ENCODE data around the gene HKDC1. TPM values are rescaled to one million over a fixed set of nuclear protein-coding genes. Genes with fewer than 3 reads are reported as not detected.
A peak's percentile ranks its signal among the peaks of the same experiment; 100 is the strongest.

The HKDC1 gene
- total and polyA plus RNA-seq, 4 experiments from 2014 or later = 3.5 to 8.1 (median 4.5) TPM

DNA sequence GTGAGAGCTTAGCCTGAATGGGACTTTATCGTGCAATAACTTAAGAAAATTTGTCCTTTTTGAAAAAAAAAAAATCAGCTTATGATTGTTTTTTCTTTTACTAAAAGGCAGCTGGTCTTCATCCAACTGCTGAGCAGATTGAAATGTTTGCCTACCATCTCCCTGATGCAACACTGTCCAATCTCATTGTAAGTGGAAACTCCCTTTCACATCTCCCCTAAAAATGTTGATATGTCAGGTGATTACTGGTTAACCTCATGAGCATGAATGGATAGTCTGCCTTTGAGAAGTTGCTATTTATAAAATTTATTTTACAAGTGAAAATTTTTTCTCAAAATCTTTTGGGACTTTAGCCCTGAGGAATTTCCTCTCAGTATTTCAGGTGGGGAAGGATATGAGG, 17.8 kb upstream of the HKDC1 start:
- peaks cover 5 to 41% (median 17%) of the 10 kb centered on the region in 4 donors for H3K4me1 Mint-ChIP-seq
- POLR2A ChIA-PET (ENCODE audit: partially characterized antibody) = interaction anchor here (1.0 kb wide), 1 partner anchor 22 kb away, joined by 4 read pairs; the partner anchor contains the start of gene SUPV3L1
- intact Hi-C loops (cut with micrococcal nuclease) = no loop called here

DNA sequence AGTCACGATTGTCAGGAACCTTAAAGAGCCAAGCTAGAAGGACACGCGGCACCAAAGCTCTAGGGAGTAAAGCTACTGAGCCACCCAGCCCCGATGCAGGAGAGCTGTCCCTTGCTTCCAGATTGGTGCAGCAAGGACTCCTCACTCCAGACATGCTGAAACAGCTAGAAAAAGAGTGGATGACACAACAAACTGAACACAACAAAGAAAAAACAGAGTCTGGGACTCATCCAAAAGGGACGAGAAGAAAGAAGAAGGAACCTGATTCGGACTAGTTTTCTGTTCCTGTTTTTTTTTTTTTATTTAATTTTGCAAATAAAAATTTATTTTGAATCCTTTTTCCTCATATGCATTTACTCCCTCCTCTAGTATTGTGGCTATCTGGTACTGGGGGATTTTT, 11.4 kb upstream of the HKDC1 start:
- Mint-ChIP-seq H3K36me3 (peaks cover 30 to 39% of the 10 kb centered on the region in 2 donors), H3K27ac (peak overlapping the region in 1 of 7 donors; percentile 3), H3K4me3 (no peak overlapping the region), H3K27me3 (no peaks in the 10 kb centered on the region), H3K9me3 (no peaks in the 10 kb centered on the region), H3K4me1 (peaks cover 5 to 21% (median 10%) of the 10 kb centered on the region in 4 donors)
- Histone ChIP-seq H3K4me1 (ENCODE audit: insufficient read depth, low read length) (peaks cover 20% of the 10 kb centered on the region), H3K9me3 (ENCODE audit: control insufficient read depth in 1 of 2, low read length in 2 of 2) (no peaks in the 10 kb centered on the region), H3K27ac (ENCODE audit: low read depth, low read length) (no peak overlapping the region), H3K36me3 (ENCODE audit: insufficient read depth, low read length) (peaks cover 28% of the 10 kb centered on the region), H3K27me3 (ENCODE audit: insufficient read depth, low read length) (no peaks in the 10 kb centered on the region), H3K4me3 (ENCODE audit: low read length in 2 of 2) (no peak overlapping the region)
- intact Hi-C loops (cut with micrococcal nuclease) = no loop called here
- CTCF ChIA-PET (ENCODE audit: partially characterized antibody) = interaction anchor here (1.0 kb wide), 1 partner anchor 203 kb away, joined by 3 read pairs; no protein-coding TSS in a partner anchor
- no peak for DNase-seq
- POLR2A ChIA-PET (ENCODE audit: partially characterized antibody) = interaction anchor here (0.7 kb wide), 1 partner anchor 109 kb away, joined by 3 read pairs; no protein-coding TSS in a partner anchor

More for the DNA sequence above, 17.8 kb upstream of the HKDC1 start:
- Histone ChIP-seq H3K4me1 (ENCODE audit: insufficient read depth, low read length) (peaks cover 34% of the 10 kb centered on the region), H3K4me3 (ENCODE audit: low read length in 2 of 2) (no peak overlapping the region), H3K9me3 (ENCODE audit: control insufficient read depth in 1 of 2, low read length in 2 of 2) (no peaks in the 10 kb centered on the region), H3K36me3 (ENCODE audit: insufficient read depth, low read length) (peaks cover 29% of the 10 kb centered on the region), H3K27me3 (ENCODE audit: insufficient read depth, low read length) (no peaks in the 10 kb centered on the region), H3K27ac (ENCODE audit: low read depth, low read length) (no peak overlapping the region)
- Mint-ChIP-seq H3K9me3 (no peaks in the 10 kb centered on the region), H3K27me3 (no peaks in the 10 kb centered on the region), H3K27ac (peak overlapping the region in 5 of 7 donors; percentile 66 to 87 (median 81)), H3K36me3 (peaks cover 37 to 49% of the 10 kb centered on the region in 2 donors), H3K4me3 (peak overlapping the region in 1 of 8 donors; percentile 35)
- DNase-seq = peak in 4 of 5 donors; percentile 22 to 55 (median 37)
- CTCF ChIA-PET (ENCODE audit: partially characterized antibody) = interaction anchor here (1.1 kb wide), 1 partner anchor 16 kb away, joined by 4 read pairs; no protein-coding TSS in a partner anchor

DNA sequence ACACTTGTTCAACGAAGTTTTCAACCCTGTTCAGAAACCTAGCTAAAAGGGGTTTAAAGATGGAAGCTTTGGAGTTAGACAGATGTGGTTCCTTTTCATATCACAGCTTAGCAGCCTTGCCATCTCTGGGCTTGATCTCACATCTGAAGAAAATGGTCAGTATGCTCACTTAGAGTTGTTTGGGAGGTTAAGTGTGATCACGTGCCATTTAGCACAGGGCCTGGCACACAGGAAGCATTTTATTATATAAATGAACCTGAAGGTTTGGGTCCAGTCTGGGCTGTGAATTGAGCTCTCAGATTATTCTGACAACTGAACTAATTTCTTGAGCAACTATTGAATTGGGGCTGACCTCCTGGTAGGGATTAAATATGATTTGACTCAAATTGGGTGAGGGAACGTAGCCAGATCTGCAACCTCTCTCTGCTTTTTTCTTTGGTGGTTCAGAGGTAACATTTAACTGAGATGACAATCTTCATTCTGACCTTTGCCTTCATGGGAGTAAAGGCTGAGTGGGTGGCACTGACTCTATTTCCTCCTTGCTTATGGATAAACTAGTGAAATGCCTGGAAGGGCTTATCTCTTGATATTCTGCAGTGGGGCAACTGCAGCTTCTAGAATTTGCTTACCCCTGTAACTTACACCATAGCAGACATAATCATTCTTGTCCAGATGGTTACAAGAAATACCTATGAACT, 10.2 kb upstream of the HKDC1 start:
- POLR2A ChIA-PET (ENCODE audit: partially characterized antibody) = no interaction called here
- Histone ChIP-seq H3K9me3 (ENCODE audit: control insufficient read depth in 1 of 2, low read length in 2 of 2) (no peaks in the 10 kb centered on the region), H3K4me3 (ENCODE audit: low read length in 2 of 2) (no peak overlapping the region), H3K27me3 (ENCODE audit: insufficient read depth, low read length) (no peaks in the 10 kb centered on the region), H3K27ac (ENCODE audit: low read depth, low read length) (no peak overlapping the region), H3K4me1 (ENCODE audit: insufficient read depth, low read length) (peaks cover 21% of the 10 kb centered on the region), H3K36me3 (ENCODE audit: insufficient read depth, low read length) (peaks cover 26% of the 10 kb centered on the region)
- H3K27ac Mint-ChIP-seq = peak overlapping the region in 3 of 7 donors; percentile 5 to 75 (median 48)
- CTCF ChIA-PET (ENCODE audit: partially characterized antibody) = no interaction called here
- H3K4me1 Mint-ChIP-seq = peaks cover 12 to 25% (median 18%) of the 10 kb centered on the region in 4 donors
- peaks cover 30 to 36% of the 10 kb centered on the region in 2 donors for H3K36me3 Mint-ChIP-seq
- H3K4me3 Mint-ChIP-seq = no peak overlapping the region
- no peaks in the 10 kb centered on the region for H3K27me3 Mint-ChIP-seq
- intact Hi-C loops (cut with micrococcal nuclease) = no loop called here
- H3K9me3 Mint-ChIP-seq = peaks cover 0 to 9% (median 5%) of the 10 kb centered on the region in 8 donors
- no peak for DNase-seq

DNA sequence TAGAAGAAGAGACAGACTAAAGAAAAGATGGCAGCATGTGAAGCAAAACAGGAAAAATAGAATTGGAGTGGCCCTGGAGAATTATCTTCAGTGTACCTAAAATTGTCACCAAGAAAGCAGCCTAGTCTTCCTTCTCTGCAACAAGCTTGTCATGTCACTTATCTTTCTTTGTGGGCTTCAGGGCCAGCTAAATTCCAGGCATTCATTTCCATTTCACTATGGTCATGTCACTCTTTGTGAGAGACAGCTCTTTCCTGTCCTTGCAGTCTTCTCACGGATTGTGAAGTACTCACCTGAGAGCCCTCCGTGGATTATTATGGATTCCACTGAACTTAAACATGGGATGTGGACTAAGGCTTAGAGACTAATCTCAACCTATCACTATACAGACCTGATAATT, 9.0 kb upstream of the HKDC1 start:
- Histone ChIP-seq H3K9me3 (ENCODE audit: control insufficient read depth in 1 of 2, low read length in 2 of 2) (no peaks in the 10 kb centered on the region), H3K4me3 (ENCODE audit: low read length in 2 of 2) (no peak overlapping the region), H3K27ac (ENCODE audit: low read depth, low read length) (no peak overlapping the region), H3K36me3 (ENCODE audit: insufficient read depth, low read length) (peaks cover 21% of the 10 kb centered on the region), H3K27me3 (ENCODE audit: insufficient read depth, low read length) (no peaks in the 10 kb centered on the region), H3K4me1 (ENCODE audit: insufficient read depth, low read length) (peaks cover 25% of the 10 kb centered on the region)
- DNase-seq = no peak
- Mint-ChIP-seq H3K4me3 (no peak overlapping the region), H3K4me1 (peaks cover 19 to 33% (median 24%) of the 10 kb centered on the region in 4 donors), H3K27me3 (no peaks in the 10 kb centered on the region), H3K27ac (no peak overlapping the region), H3K36me3 (peaks cover 25 to 28% of the 10 kb centered on the region in 2 donors), H3K9me3 (peaks cover 0 to 13% (median 6%) of the 10 kb centered on the region in 8 donors)
- ChIA-PET CTCF (ENCODE audit: partially characterized antibody) (interaction anchor here (1.2 kb wide), 1 partner anchor 9 kb away, joined by 3 read pairs; the partner anchor contains the start of gene HKDC1), POLR2A (ENCODE audit: partially characterized antibody) (no interaction called here)
- intact Hi-C loops (cut with micrococcal nuclease) = no loop called here

DNA sequence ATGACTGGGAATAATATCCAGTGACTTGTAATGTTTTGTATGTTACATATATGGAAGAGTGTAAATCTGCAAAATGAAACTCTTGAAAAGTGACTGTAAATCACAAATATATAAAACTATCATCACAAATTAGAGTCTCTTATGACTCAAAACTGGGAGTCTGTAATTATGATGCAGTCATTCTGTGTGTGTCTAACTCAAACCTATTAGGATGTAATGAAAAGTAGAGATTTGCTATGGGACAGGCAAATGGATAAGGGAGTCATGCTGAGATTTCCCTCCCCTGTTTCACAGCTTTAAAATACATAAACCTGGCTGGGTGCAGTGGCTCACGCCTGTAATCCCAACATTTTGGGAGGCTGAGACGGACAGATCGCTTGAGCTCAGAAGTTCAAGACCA, 8.6 kb upstream of the HKDC1 start:
- intact Hi-C loops (cut with micrococcal nuclease) = no loop called here
- Histone ChIP-seq H3K27ac (ENCODE audit: low read depth, low read length) (no peak overlapping the region), H3K36me3 (ENCODE audit: insufficient read depth, low read length) (peaks cover 16% of the 10 kb centered on the region), H3K27me3 (ENCODE audit: insufficient read depth, low read length) (no peaks in the 10 kb centered on the region), H3K9me3 (ENCODE audit: control insufficient read depth in 1 of 2, low read length in 2 of 2) (no peaks in the 10 kb centered on the region), H3K4me1 (ENCODE audit: insufficient read depth, low read length) (peaks cover 22% of the 10 kb centered on the region), H3K4me3 (ENCODE audit: low read length in 2 of 2) (no peak overlapping the region)
- Mint-ChIP-seq H3K36me3 (peaks cover 21 to 24% of the 10 kb centered on the region in 2 donors), H3K4me3 (no peak overlapping the region), H3K4me1 (peaks cover 16 to 33% (median 20%) of the 10 kb centered on the region in 4 donors), H3K9me3 (peaks cover 0 to 13% (median 6%) of the 10 kb centered on the region in 8 donors), H3K27me3 (no peaks in the 10 kb centered on the region), H3K27ac (peak overlapping the region in 1 of 7 donors; percentile 38)
- POLR2A ChIA-PET (ENCODE audit: partially characterized antibody) = no interaction called here
- DNase-seq = no peak
- CTCF ChIA-PET (ENCODE audit: partially characterized antibody) = interaction anchor here (0.6 to 1.2 kb wide), 3 partner anchors 8 to 750 kb away, joined by 3 to 4 read pairs (median 3); partner anchors contain the start of gene HKDC1

DNA sequence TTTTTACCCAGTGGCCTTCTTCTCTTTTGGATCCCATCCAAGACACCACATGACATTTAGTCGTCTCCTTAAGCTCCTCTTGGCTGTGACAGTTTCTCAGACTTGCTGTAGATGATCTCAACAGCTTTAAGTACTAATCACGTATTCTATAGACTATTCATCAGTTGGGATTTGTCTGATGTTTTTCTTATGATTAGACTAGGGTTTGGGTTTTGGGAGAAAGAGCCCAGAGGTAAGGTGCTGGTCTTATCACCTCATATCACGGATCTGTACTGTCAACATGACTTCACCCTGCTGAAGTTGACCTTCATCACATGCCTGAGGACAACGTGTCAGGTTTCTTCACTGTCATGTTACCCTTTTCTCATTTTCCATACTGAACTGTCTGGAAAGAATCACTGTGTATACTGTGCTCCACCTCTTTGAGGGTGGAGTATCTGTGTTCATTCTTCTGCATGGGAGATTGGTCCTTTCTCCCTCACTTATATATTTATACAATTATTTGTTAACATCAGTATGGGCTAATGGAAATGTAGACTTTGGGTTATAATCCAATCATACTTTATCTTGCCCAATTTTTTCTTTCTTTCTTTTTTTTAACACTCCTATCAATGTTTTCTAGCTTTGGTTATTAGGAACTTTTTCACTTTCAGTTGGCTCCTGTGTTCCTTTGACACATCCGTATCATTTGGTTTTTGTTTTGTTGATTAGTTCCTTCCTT, 6.4 kb upstream of the HKDC1 start:
- H3K27ac ChIP-seq (ENCODE audit: low read depth, low read length) = no peak overlapping the region
- H3K27me3 Mint-ChIP-seq = no peaks in the 10 kb centered on the region
- peaks cover 16 to 37% (median 20%) of the 10 kb centered on the region in 4 donors for H3K4me1 Mint-ChIP-seq
- CTCF ChIA-PET (ENCODE audit: partially characterized antibody) = interaction anchor here (1.0 to 5.0 kb wide), 4 partner anchors 8 to 194 kb away, joined by 3 to 36 read pairs (median 12); no protein-coding TSS in a partner anchor
- no peaks in the 10 kb centered on the region for H3K9me3 ChIP-seq (ENCODE audit: control insufficient read depth in 1 of 2, low read length in 2 of 2)
- no peak overlapping the region for H3K4me3 Mint-ChIP-seq
- POLR2A ChIA-PET (ENCODE audit: partially characterized antibody) = interaction anchor here (0.7 to 3.0 kb wide), 4 partner anchors 9 to 18 kb away, joined by 3 to 13 read pairs (median 4); no protein-coding TSS in a partner anchor
- H3K27me3 ChIP-seq (ENCODE audit: insufficient read depth, low read length) = no peaks in the 10 kb centered on the region
- H3K4me3 ChIP-seq (ENCODE audit: low read length in 2 of 2) = no peak overlapping the region
- H3K36me3 Mint-ChIP-seq = peaks cover 5 to 7% of the 10 kb centered on the region in 2 donors
- H3K4me1 ChIP-seq (ENCODE audit: insufficient read depth, low read length) = peaks cover 22% of the 10 kb centered on the region
- peaks cover 0 to 13% (median 6%) of the 10 kb centered on the region in 8 donors for H3K9me3 Mint-ChIP-seq
- no peak for DNase-seq
- no peaks in the 10 kb centered on the region for H3K36me3 ChIP-seq (ENCODE audit: insufficient read depth, low read length)
- intact Hi-C loops (cut with micrococcal nuclease) = no loop called here
- H3K27ac Mint-ChIP-seq = peak overlapping the region in 1 of 7 donors; percentile 63

Measured in CD4-positive, alpha-beta memory T cell (primary cell).